Mesenteric fat pad (tissue), 1 donor: ENCODE results near the gene FAM107B. TPM values are rescaled to one million over a fixed set of nuclear protein-coding genes. Genes with fewer than 3 reads are reported as not detected.
"Not testable (repeated sequence)": the region's sequence is repeated elsewhere in the genome, so short reads cannot be mapped to it uniquely, and the experiment has no call there.

ENCODE experiments used
- DNase-seq: peaks from one replicate; pipeline ENCODE4 v3.0.0-alpha.2; 2020; ENCODE audit warnings: low spot score
- total RNA-seq: library from RNA; stranded (reverse); fragmentation: NEBNext Ultra II Directional; extraction: Animal tissue kit (Norgen Biotek cat#: 25700); gene quantifications from one replicate; pipeline ENCODE4 v1.2.1, GENCODE V29; 2021
- donor health status: DM: yes; HTN: yes; CAD: no.

FAM107B gene
- total RNA-seq, 1 donor from 2014 or later = 88.2 TPM

DNA sequence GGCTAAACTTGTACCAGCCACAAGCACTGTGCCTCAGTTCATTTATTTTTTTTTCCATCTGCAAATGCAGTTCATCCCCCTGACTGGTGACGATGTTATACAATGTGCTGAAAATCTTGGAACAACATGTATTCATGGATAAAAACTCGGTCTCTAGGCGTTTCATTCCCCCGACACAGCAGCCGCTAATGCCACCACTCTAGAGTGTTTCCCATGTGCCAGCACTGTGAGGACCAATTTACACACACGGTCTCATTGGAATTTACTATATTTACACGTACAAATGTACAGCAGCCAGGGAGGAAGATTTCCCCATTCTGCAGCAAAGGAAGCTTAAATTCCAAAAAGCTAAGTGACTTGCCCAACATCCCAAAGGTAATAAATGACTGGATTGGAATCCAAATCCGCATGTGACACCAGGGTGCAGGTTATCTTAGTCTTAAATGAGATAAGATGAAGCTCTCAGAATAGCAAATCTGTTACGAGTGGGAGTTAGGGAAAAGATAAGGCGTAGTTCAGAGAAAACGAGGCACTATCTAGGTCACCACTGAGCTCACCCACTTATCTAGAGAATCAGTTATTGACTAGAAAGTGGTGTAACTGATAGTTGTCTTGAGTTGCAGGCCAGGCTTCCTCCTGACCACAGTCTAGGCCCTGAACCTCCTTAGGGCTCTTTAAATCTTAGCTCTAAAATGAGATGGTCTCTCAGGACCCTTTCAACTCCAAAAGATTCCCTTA lies 36.7 kb downstream of the FAM107B start:
- DNase-seq = no peak

DNA sequence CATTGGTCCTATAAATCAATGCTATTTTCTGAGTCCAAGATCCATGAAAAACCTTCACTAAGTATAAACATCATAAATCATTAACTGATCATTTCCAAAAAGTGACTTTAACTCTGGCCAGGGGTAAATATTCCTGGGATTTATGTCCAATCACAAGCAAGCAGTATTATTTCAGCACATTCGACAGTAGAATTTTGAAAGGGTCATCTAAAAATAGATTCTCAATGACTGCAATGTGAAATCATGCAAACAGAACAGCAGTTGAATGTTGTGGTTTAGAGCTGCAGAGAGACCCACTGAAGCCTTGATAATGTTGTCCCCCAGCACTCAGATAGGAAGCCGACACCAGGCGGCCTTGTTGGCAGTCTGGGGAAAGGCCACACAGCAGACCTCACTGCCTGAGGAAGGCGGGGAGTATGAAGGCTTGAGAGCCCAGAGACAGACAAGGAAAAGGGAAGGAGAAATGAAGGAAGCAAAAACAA lies 38.1 kb downstream of the FAM107B start:
- no peak for DNase-seq

DNA sequence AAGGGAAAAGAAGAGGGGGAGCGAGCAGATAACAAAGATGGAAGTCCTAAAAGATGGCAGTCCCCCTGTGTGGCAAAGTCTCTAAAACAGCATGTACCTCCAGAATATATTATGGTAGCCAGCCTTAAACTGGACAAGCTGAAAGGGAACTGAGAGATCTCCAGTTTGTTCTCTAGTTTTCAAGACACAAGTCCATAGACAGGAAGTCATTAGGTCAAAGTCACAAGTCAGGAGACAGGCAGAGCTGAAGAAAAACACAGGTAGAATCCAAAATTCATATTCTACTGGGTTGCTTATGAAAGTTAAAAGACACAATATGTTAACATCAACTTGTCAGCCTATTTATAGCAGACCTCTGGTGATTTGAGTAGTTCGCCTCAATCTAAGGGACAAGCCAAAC lies 38.7 kb downstream of the FAM107B start:
- DNase-seq = no peak

DNA sequence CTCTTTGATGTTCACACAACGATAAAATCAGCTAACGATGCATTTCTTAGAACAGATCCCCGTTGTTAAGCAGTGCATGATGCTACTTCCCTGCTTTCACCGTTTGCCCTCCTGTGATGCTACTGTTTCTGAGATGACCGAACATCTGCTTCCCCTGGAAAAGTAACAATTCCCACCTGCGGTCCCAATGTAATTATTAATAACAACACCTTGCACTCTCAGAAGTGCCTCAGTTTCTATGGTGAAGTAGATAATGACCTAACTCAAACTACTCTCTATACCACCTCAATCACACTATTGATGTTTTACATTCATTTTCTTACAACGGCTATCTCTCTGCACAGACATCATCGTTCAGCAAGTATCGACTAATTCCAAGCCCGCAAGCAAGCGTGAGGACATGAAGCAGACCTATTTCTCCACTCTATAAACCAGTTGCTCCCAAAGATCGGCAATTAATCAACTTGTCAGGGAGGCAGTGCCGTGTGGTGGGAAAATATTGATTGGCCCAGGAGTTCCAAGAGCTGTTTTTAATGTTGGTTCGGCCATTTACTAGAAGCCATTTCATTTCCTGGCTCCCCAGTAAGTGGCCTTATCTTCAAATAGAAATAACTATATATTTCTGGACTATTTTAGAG lies 42.7 kb downstream of the FAM107B start:
- DNase-seq = no peak

DNA sequence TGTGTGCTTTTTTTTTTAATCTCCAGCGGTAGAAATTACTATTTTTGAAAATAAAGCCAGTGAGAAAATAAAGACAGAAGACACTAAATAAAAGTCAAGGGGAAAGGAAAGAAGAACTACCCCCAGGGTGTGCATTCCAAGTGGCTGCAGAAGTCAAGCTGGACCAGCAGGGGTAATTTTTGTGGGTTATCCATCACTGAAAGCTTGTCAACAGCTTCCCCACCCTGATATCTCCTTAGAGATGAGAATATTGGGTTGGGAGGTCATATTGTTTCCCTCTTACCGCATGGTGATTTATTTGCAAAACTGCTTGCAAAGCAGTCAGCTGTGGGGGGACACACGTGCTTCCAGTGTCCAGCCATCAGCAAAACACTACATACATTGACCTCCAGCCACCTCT lies 46.4 kb downstream of the FAM107B start:
- no peak for DNase-seq

DNA sequence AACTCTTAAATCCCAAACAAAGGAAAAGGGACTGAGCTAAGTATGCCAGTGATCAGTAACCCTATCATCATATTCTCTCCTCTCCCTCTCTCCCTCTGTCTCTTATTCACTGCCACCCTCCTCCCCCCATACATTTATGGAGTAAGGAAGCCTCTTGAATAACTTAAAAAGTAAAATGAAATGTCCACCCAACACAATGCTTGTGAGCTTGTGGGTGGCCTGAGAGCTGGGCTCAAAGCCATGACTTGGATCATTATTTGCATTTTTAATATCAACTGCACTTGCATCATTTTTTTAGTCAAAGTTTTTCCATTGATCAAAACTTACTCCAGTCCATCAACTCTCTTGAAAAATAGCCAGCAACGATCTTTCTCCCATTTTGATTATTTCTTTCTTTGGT lies 46.8 kb downstream of the FAM107B start:
- DNase-seq = no peak

DNA sequence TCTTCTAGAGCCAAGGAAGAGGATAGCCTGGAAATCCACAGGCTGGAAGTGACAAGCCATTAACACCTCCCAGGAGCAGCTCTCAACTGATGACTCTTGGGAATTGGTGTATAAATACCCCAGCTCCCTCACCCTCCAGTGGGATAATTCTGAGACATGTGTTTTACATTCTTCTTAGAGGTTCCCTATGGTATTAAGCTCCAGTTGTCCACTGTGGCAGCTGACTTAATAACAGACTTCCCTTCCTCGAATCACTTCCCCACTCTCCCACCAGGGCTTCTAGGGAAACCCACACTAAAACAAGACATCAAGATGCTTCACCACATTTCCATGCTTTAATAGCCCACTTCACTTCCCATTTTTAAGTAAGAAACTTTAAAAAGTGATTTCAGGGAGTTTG lies 47.2 kb downstream of the FAM107B start:
- no peak for DNase-seq

DNA sequence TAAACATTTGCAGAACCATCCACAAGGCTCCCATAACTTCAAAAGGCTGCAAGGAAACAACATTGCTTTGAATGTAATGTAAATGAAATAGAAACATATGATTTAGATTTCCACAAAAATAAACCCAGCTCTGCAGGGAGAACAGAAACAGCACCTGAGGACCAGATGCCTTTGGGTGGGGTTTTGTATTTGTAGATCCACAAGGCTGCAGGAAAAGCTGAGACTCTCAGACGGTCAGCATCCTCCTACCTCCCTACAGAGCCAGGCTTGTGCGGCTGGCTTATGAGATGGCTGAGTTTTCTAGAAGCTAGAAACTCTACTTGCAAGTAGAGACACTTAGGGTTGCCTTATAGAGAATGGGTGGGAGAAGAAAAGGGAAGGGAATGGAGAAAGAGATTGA lies 49.8 kb downstream of the FAM107B start:
- no peak for DNase-seq

DNA sequence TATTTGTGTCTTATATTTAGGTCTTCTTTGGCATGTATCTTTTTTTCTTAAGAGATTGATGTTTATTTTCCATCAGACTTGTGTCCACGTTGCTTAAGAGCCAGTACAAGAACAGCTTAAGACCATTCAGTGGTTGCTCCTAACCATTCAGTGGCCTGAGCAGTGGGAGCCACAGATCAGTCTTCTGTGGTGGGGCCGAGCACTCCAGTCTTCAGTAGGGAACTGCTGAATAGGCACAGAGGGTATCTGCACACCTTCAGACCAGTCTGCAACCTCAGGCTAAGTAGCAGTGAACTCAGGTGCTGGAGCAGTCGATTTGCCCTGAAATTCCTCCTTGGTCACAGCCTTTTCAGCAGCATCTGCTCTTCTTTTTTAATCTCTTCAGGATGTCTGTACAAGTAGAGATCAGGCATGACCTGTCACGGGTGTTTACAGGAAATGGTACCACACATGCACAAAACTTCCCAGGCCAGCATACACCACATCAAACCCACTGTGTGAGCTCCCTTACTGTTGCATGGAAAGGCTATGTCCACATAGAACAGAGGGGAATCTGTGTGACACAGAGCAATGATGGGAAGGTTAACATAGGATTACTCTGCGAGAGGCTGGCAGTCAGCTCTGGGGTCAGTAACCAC lies 51.5 kb downstream of the FAM107B start:
- no peak for DNase-seq

DNA sequence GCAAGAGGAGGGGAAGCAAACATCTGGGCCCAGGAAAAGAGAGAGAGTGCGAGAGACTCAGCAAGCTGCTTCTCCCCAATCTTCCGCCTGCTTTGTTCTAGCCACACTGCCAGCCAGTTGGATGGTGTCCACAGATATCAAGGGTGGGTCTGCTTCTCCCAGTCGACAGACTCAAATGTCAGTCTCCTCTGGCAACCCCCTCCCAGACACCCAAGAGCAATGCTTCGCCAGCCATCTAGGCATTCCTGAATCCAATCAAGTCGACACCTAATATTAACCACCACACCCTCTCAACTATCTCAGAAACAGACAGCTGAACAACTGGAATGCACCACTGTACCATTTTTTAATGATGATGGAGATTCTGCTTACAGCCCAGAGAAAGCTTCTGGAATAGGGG lies 57.1 kb downstream of the FAM107B start:
- DNase-seq = no peak

DNA sequence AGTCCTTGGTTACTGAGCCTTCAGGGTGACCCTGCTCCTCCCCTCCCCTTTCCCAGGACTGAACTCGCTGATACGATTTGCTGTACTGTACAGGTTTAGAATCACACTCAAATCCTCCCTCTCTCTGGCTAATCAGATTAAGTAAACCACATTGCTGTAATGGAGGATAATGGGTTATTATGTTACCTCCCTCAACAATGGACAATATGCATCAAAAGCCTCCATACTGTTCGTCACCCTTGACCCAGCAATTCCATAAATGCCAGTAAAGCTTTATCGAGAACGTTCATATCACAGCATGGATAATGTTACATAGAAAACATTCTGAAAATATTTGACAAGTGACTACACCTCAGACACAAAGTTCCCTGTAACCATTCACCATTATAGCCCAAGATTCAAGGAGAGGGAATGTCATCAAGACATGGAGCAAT lies 61.7 kb downstream of the FAM107B start:
- DNase-seq = no peak

DNA sequence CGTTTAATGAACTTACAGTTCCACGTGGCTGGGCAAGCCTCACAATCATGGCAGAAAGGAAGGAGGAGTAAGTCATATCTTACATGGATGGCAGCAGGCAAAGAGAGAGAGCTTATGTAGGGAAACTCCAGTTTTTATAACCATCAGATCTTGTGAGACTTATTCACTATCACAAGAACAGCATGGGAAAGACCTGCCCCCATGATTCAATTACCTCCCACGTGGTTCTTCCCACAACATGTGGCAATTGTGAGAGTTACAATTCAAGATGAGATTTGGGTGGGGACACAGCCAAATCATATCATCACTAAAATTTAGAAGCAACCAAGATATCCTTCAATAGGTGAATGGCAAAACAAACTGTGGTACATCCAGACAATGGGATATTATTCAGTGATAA lies 65.4 kb downstream of the FAM107B start:
- DNase-seq = not testable (repeated sequence)

DNA sequence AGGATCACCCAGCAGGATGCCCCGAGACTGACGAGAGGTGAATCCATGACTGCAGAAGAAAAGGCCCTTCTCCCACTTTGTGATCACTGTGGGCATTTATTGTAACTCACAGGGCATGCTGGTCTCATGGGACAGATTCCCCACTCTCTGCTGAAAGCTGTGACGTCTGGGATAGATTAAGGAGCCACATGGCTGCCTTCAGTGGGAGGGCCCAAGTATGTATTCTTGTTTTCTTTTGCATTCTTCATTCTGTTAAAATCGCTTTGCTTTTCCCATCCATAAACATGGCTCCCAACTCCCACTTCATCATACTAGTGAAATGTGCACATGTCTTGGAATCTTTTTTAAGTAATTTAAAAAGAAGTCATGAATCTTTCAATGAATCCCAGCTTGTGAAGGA lies 67.2 kb downstream of the FAM107B start:
- DNase-seq = no peak

DNA sequence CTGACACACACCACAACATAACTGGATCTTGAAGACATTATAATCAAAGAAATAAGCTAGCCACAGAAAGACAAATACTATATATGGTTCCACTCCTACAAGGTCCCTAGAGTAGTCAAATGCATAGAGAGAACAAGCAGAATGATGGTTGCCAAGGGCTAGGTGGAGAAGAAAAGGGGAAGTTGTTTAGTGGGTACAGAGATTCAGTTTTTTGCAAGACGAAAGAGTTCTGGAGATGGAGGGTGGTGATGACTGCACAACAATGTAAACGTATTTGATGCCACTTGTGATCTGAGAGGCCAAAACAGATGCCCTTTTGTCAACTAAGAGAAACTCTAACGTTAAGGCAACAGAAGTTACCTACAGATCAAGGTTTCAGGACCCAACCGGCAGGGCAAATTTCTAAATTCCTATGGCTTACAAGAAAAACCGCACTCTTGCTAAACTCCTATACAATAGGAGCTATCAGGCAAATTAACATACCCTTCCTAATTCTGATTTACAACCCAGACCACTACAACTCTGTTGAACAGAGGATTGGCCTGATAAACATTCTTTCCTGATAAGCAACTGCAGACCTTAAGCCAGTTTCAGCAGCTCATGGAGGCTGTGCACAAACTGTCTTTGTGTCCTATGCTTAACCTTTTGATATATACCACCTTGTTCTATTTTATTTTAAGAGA lies 69.0 kb downstream of the FAM107B start:
- DNase-seq = no peak

DNA sequence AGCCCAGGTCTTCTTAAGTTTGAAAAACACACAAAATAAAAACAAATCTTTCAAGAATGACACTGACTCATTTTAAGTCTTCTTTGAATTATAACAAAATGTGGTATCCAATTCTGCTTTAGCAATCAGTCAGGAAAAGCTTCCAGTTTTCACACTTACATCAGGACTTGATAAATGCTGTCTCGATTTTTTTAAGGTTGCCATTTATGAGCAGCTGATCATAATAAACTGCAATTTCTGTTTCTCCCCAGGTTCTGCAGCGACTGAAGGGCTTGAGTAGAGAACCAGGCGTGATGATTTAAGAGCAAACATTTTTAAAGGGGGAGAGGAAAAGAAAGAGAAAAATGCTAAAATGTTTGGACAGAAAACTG lies 71.1 kb downstream of the FAM107B start:
- no peak for DNase-seq

DNA sequence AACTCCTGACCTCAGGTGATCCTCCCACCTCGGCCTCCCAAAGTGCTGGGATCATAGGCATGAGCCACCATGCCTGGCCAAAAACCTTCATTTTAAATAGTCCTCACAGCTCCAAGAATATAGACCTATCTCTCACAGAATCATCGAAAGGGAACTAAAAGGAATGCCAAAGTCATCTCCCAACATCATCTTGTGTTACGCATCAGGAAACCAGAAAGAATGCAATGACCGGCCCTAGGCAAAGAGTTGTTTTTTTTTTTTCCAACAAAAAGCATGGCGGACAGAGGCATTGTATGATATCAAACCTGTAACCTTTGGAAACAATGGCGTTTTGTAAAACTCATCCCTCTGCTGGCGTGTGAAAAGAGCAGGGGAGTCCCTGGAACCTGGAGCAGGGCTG lies 73.2 kb downstream of the FAM107B start:
- DNase-seq = no peak

DNA sequence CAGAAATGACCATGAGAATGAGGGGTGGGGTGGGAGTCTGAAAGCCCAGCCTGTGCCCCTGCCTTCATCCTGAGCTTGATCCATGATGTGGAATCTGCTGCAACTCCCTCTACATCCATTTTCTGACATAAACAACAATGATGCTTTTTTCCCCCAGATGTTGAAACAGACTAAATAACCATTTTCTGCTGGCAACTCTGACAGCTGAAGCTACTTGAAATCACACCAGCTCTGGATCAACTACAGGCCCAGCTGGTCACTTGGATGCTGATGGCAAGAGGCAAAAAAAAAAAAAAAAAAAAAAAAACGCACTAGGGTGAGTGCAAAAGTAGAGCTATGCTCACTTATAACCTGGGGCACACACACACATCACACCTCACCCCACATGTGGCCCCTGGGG lies 74.2 kb downstream of the FAM107B start:
- no peak for DNase-seq

DNA sequence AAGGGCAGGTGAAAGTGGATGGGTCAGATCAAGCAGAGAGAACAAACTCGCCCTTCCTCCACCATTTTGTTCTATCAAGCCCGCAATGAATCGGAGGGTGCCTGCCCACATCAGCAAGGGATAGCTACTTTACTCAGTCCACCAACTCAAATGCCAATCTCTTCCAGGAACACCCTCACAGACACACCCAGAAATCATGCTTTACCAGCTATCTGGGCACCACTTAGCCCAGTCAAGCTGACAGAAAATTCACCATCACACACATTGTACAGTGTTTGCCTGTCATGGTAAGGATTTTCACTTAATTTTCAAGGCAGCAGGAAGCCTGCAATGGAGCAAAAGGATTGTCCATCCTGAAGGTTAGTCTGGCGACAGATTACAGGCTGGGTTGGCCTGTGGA lies 75.2 kb downstream of the FAM107B start:
- DNase-seq = no peak

DNA sequence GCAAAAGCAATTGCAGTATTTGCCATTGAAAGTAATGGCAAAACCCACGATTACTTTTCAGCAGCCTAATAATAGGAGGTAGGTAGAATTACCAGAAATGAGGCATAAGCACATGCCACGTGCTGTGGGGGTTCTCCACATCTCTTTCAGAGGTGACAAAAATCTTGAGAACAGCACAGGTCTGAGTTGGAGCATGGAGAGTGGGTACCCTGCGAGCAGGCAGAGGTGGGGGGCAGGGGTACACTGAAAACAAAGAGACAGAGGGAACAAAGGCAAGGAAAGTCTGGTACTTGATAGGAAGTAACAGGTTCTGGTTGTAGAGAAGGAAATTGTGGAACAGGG lies 75.9 kb downstream of the FAM107B start:
- DNase-seq = no peak

DNA sequence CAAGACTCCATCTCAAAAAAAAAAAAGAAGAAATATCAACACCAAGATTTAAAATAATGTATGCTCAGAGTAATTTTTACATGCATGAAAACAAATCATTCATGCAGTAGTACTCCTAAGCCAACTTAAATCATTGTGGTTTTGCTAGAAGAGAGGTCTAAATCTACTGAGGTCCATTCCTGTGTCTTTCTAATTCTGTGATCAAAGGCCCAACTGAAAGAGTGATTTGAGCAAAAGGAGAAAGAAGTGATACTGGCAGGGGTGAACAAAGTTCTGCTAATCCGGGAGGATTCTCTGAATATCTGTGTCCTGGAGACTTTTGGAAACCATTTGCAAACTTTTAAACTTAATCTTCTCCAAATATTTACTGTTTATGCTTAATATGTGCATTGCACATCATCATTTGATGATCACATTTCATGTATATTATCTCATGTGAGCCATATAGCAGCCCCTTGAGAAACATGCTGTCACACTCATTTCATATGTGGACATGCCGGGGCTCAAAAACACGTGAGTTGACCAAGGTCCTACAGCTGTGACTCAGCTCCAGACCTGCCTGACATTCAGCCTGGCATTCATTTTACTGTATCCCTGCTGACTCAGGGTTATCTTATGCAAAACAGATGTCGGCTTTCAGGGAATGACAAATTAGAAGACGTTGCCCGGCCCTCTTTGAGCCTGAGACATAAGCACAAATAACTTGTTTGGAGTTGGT lies 76.4 kb downstream of the FAM107B start:
- no peak for DNase-seq

DNA sequence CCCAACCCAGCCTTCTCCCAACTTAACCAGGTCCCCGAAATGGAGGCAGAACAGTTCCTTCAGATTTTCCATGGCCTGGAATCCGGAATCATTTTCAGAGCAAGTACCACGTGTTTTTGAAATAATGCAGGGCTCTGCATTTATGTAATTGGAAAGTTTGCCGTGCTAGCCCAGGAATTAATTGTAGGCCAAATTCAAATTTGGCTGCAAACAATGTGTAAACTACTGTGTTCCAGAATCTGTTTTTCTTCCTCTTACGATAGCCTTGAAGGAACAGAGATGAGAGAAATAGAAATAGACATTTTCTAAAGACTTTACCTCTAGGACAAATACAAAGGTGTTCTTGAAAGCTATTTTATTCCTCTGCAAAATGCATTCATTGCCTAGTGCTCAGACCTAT lies 77.4 kb downstream of the FAM107B start:
- no peak for DNase-seq

DNA sequence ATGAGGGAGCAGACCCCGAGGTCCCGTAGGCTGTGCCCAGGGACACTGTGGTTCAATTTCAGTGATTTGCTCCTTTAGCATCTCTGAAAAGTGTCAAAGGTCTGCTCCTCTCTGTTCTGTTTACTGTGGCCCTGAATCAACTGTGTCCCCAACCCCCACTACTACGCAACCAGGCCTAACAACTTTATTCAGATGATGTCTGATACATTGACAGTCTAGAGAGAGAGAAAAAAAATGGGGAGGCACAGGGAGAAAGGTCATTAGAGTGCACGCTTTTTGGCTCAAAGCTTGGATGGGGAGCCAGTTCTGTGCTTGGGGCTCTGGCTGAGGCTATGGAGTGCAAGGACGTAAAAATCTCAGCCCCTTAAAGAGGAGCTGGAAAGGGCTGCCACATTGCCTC lies 77.9 kb downstream of the FAM107B start:
- DNase-seq = no peak
